Daoy (cell line): Measurements from ENCODE around the gene MFSD6L. TPM values are rescaled to one million over a fixed set of nuclear protein-coding genes. Genes with fewer than 3 reads are reported as not detected.

Source experiments
- DNase-seq: peaks from one replicate; pipeline ENCODE4 v3.0.0-alpha.2; 2015; ENCODE audit warnings: low read depth
- total RNA-seq: library from RNA; depleted of rRNA; stranded (reverse); fragments of >200 nt; shearing (Covaris generic); gene quantifications from 2 replicates; pipeline ENCODE4 v1.2.3, GENCODE V29; 2014; rRNA removed

Gene MFSD6L, protein sequence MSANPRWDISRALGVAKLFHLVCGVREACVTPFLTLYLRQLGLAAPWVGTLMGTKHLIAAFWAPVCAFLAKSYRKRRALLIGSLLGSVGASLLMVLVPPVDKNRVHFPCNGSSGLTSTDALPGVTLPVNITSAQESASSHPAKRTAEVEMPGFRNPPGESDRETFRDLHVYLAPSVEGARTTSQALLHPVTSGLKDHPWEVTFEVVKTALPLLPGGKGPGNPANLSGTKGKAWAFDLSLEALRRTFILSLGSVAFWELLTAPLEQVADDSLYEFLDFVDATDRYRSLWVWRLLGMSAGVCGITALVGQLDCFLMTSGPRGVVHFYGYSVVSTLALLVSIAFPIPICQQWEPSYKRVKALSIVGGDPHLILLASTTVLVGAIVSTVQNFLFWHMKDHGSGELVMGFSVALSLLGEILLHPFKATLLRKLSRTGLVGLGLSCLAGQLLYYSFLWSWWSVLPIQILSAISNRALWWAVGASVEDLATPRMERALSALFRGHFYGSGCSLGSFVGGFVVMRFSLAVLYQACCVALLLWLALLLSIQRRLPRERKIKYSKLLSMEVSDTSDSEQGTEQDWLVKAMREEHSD
- not detected in 2 replicates for total RNA-seq

DNA sequence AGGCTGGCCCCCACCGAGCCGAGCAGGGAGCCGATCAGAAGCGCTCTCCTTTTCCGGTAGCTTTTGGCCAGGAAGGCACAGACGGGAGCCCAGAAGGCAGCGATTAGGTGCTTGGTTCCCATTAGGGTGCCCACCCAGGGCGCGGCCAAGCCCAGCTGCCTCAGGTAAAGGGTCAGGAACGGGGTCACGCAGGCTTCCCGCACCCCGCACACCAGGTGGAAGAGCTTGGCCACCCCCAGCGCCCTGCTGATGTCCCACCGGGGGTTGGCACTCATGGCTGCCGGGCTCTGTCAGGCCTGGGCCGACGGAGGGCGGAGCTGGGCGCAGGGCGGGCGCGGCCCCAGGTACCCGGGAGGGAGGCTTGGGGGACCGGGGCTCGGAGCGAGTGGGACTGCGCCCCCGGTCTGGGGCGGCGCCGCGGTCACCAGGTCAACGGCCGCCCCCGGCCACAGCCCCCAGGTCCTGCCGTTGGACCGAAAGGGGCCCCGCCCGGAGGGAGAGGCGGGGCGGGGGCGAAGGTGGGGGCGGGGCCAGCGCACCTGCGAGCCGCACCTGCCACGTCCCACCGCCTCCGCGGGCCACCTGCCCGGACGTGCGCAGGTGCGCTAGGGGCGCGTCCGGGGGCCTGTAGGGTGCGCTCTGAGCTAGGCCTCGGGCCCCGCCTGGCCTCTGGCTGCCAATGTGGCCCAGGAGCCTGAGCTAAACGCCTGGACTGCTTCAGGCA, at the start of gene MFSD6L:
Gene MFSD6L, minus strand, starts transcription at position 520 of the 724 bp plus-strand sequence. Its CDS starts 245 bp downstream, at position 275.
- peak; percentile 10 for DNase-seq

GRCh38 chr17:8847891-8848290, 48.7 kb upstream of the MFSD6L start:
- no peak for DNase-seq

GRCh38 chr17:8846768-8847211, 47.6 kb upstream of the MFSD6L start:
- DNase-seq: peak; percentile 51

GRCh38 chr17:8844229-8845218, 45.4 kb upstream of the MFSD6L start:
- no peak for DNase-seq

DNA sequence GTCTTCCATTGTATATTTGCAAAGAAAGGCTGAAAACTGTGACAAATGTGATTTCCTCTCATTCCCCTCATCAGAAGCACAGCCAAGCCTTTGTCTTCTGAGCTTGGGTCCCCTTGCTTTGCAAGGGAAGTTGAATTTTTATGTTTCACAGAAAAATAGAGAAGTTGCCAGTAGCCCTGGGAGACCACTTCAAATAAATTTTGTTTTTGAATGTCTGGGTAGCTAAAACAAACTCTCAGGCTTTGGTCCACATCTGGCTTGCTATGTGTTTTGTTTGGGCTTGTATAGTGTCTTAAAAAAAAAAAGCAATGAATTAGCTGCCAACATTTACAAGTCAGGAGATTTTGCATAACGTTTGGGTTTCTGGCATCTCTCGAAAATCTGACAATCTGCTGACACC, 44.2 kb upstream of the MFSD6L start:
- no peak for DNase-seq

DNA sequence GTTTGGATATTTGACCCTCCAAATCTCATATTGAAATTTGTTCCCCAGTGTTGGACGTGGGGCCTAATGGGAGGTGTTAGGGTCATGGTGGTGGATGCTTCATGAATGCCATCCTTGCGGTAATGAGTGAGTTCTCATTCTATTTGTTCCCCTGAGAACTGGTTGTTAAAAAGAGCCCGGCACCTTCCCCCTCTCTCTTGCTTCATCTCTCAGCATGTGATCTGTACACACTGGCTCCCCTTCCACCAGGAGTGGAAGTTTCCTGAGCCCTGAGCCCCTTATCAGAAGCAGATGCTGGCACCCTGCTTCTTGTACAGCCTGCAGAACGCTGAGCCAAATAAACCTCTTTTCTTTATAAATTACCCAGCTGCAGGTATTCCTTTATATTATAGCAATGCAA, 42.7 kb upstream of the MFSD6L start:
- DNase-seq: no peak

GRCh38 chr17:8839410-8839935, 40.3 kb upstream of the MFSD6L start:
- no peak for DNase-seq

DNA sequence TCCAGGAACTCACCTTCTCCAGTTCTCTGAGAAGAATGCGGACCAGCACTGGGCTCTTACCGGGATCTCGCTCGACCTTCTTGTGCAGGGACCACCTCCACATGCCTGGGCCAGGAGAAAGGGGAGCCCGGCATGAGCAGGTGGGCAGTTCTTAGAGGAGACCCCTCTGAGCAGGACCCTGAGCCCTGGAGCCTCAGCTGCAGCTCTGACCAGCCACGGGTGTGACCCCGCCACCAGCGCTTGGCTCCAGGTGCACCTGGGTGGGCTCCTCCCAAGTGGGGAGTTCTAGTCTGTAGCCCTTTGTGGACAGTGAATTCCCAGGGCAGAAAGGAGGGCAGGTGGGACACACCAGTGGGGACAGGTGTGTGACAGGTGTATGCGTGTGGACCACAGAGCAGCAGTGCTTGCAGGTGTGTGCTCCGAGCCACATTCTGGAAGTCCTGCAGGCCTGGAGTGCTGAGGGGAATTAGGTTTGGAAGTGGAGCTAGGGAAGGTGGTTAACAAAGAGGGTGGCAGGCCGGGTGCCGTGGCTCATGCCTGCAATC, 39.5 kb upstream of the MFSD6L start:
- DNase-seq: no peak

GRCh38 chr17:8837563-8838075, 38.5 kb upstream of the MFSD6L start:
- DNase-seq: peak; percentile 74

DNA sequence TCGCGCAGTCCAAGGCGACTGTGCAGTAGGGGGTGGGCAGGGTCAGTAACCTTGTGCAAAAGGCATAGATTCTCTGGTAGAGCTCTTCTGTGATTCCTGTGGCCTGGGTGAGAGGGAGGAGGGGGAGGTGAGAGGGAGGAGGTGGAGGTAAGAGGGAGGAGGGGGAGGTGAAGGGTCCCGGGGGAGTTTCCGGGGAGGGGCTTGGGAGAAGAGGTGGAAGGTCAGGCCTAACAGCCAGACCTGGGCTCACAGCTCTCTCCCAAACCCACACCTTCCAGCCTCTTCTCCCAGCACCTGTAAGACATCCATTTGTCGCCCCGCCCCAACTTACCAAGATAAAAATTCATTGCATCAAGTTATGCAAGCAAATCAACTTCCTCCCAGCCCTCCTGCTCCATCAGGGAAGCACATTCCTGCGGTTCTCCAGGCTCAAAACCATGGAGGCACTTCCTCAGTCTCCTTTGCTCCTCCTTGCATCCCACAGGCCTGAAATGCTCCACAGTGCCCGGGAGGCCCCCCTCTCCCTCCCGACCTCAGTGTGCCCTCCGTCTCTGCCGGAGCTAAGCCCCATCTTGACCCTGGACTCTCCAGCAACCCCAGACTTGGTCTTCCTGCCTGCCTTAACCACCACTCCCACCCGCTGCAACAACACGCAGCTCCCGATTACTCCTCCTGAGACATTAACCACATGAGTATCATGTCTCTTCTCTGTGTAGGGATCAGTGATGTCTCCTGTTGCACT, 37.8 kb upstream of the MFSD6L start:
- DNase-seq: peak; percentile 34

GRCh38 chr17:8835631-8836364, 36.6 kb upstream of the MFSD6L start:
- no peak for DNase-seq

DNA sequence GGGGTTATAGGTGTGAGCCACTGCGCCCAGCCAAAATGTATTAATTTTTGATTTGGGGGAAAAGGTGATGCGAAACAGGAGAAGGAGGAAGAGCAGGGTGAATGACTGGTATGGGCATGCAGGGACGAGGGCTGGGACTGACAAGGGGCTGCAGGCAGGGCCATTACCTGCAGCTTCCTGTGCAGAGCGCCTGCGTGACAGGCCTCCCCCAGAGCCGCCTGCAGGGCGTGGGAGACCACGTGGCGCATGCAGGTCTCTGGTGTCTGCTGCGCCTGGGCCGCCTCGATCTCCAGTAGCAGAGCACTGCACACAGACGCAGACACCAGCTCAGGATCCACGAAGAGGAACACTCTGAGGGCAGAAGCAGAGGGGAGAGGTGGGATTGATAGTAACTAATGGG, 35.9 kb upstream of the MFSD6L start:
- no peak for DNase-seq

GRCh38 chr17:8832711-8833352, 33.7 kb upstream of the MFSD6L start:
- peak; percentile 43 for DNase-seq

GRCh38 chr17:8831234-8831849, 32.2 kb upstream of the MFSD6L start:
- DNase-seq: no peak

DNA sequence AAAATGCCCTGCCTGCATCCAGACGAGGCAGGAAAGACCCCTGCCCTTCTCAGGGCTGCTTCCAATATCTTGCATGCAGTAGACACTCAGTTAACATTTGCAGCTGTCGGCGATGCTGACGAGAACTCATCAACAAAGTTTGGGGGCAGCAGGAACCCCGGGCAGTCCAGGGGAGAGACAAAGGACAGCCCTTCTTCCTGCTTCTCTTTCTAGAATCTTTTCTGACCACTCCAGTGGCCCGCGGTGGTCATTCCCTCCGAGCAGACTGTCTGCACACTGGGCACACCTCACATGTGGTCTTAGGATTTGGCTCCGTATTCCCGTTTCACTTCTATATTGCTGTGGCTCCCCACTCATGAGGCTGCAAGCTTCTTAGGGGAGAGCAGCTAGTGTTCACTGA, 31.0 kb upstream of the MFSD6L start:
- no peak for DNase-seq

- no peak for DNase-seq
Measured at GRCh38 chr17:8829036-8829941, 30.1 kb upstream of the MFSD6L start.

DNA sequence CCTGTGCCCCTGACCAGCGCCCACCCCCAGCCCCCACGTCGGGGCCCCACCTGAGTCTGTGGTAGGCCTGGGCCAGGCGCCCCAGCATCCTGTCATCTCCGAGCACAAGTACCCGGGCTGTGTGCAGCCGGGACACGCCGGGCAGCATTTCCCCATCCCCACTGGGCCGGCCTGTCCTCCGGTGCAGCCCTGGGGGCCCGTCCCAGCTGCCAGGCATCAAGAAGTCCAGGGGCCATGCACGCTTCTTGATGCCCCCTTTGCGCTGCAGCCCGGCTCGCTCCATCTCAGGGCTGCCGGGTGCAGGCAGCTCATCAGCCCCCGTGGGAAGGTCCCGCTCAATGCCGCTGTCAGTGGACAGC, 29.3 kb upstream of the MFSD6L start:
- DNase-seq: no peak
